HCT116 (cell line): Measurements from ENCODE around the gene MACF1. TPM values are rescaled to one million over a fixed set of nuclear protein-coding genes. Genes with fewer than 3 reads are reported as not detected.

Experiments used
- ATAC-seq: fragments of 200-7000 bp; cut with Tn5 transposase; 2 replicates; pipeline ENCODE4 v1.9.1; 2020; ENCODE audit warnings: mild to moderate bottlenecking, moderate library complexity
- BruUV-seq: library from RNA; stranded (reverse); fragments of 400-500 nt; replicated peaks from 2 replicates; lab custom pipeline; 2021; lab: Mats Ljungman, UMichigan
- CTCF ChIA-PET: fragments of 300-600 bp; sonication (Branson Sonifier 250); formaldehyde crosslinking; loops from one replicate; lab custom pipeline; 2021; ENCODE audit warnings: antibody characterized with exemption; lab: Charles Lee
- POLR2A ChIA-PET: fragments of 300-600, 350-600 bp; sonication (Branson Sonifier 250); formaldehyde crosslinking; loops from one replicate; lab custom pipeline; 2021; ENCODE audit warnings: antibody characterized with exemption; lab: Charles Lee
- RAD21 ChIA-PET, 2 experiments: fragments of 300-600 bp; sonication (Branson Sonifier 250); formaldehyde crosslinking; loops; one replicate each; lab custom pipeline; 2023; ENCODE audit warnings: low total read pairs in 2 of 2; ENCODE audit not compliant: uncharacterized antibody in 2 of 2, unreplicated experiment in 2 of 2, low non-redundant PET in 1 of 2; lab: Charles Lee
- DNase-seq: peaks from one replicate; pipeline ENCODE4 v3.0.0-alpha.2; 2010; ENCODE audit warnings: low read depth, low spot score
- H2AFZ ChIP-seq: fragments of 200-600 bp; shearing (Covaris generic), sonication (generic); 2 replicates; pipeline ENCODE4 v1.6.1; 2017; ENCODE audit warnings: low read depth, mixed run types, mixed read lengths, antibody characterized with exemption, low read length; ENCODE audit not compliant: poor library complexity, severe bottlenecking
- H3K27ac ChIP-seq: 2 replicates; pipeline ENCODE4 v1.5.1; 2012; ENCODE audit warnings: low read depth, low read length
- H3K27me3 ChIP-seq: fragments of 200-600 bp; sonication (generic); 2 replicates; pipeline ENCODE4 v1.6.1; 2016; ENCODE audit warnings: mixed run types, low read length, mixed read lengths; ENCODE audit not compliant: insufficient read depth
- H3K36me3 ChIP-seq, 2 experiments: fragments of 200-500 bp in 1 of 2; fragments of 200-600 bp in 1 of 2; sonication (Bioruptor generic) in 1 of 2; sonication (generic) in 1 of 2; 2 replicates each; pipeline versions ENCODE4 v1.5.1 to v1.6.1; 2014 to 2016; ENCODE audit warnings: low read length in 2 of 2, inconsistent platforms in 1 of 2, mixed read lengths in 1 of 2, mixed run types in 1 of 2; ENCODE audit not compliant: insufficient read depth in 2 of 2, control insufficient read depth in 1 of 2
- H3K4me1 ChIP-seq, 2 experiments: fragments of 200-600 bp in 1 of 2; sonication (generic) in 1 of 2; 2 replicates each; pipeline versions ENCODE4 v1.5.1 to v1.6.1; 2012 to 2017; ENCODE audit warnings: low read length in 2 of 2, inconsistent platforms in 1 of 2, mild to moderate bottlenecking in 1 of 2, mixed read lengths in 1 of 2, mixed run types in 1 of 2, moderate library complexity in 1 of 2; ENCODE audit not compliant: insufficient read depth in 2 of 2, control insufficient read depth in 1 of 2
- H3K4me2 ChIP-seq: fragments of 200-600 bp; sonication (generic); 2 replicates; pipeline ENCODE4 v1.6.1; 2017; ENCODE audit warnings: mixed run types, low read length, mixed read lengths
- H3K4me3 ChIP-seq, 2 experiments: fragments of 200-600 bp in 1 of 2; sonication (generic) in 1 of 2; replicated peaks in 1 of 2; 2 replicates each; pipeline ENCODE4 v1.5.1; 2011 to 2016; ENCODE audit warnings: low read length in 2 of 2, control low read depth in 1 of 2, low read depth in 1 of 2, mild to moderate bottlenecking in 1 of 2, mixed read lengths in 1 of 2, mixed run types in 1 of 2
- H3K79me2 ChIP-seq: fragments of 200-600 bp; sonication (generic); 2 replicates; pipeline ENCODE4 v1.6.1; 2017; ENCODE audit warnings: mild to moderate bottlenecking, mixed run types, low read length, moderate library complexity, mixed read lengths; ENCODE audit not compliant: insufficient read depth
- H3K9ac ChIP-seq: fragments of 200-600 bp; sonication (generic); 2 replicates; pipeline ENCODE4 v1.6.1; 2016; ENCODE audit warnings: low read length, mixed read lengths
- H3K9me2 ChIP-seq: fragments of 200-600 bp; sonication (generic), shearing (Covaris generic); 2 replicates; pipeline ENCODE4 v1.6.1; 2017; ENCODE audit warnings: mixed run types, mild to moderate bottlenecking, moderate library complexity; ENCODE audit not compliant: insufficient read depth
- H3K9me3 ChIP-seq, 2 experiments: fragments of 200-500 bp in 1 of 2; fragments of 200-600 bp in 1 of 2; sonication (Bioruptor generic) in 1 of 2; sonication (generic) in 1 of 2; 2 replicates each; pipeline ENCODE4 v1.6.1; 2014 to 2017; ENCODE audit warnings: low read length in 2 of 2, mixed read lengths in 2 of 2, inconsistent platforms in 1 of 2, low read depth in 1 of 2, mild to moderate bottlenecking in 1 of 2, mixed run types in 1 of 2, moderate library complexity in 1 of 2; ENCODE audit not compliant: control insufficient read depth in 1 of 2, insufficient read depth in 1 of 2
- H4K20me1 ChIP-seq: fragments of 200-600 bp; sonication (generic), shearing (Covaris generic); 2 replicates; pipeline ENCODE4 v1.6.1; 2017; ENCODE audit warnings: mixed run types, mild to moderate bottlenecking, moderate library complexity; ENCODE audit not compliant: insufficient read depth
- CBX3 ChIP-seq: IDR thresholded peaks from 2 replicates; pipeline ENCODE4 v1.6.1; 2012; ENCODE audit warnings: low read depth
- CTCF ChIP-seq, 3 experiments: fragments of 200-600 bp in 1 of 3; sonication (generic) in 1 of 3; IDR thresholded peaks in 2 of 3; conservative IDR thresholded peaks in 1 of 3; 2 replicates each; pipeline ENCODE4 v1.5.1; 2012 to 2017; ENCODE audit warnings: low read depth in 2 of 3, low read length in 2 of 3, antibody characterized with exemption in 1 of 3, borderline replicate concordance in 1 of 3, control low read depth in 1 of 3, mild to moderate bottlenecking in 1 of 3, mixed read lengths in 1 of 3, mixed run types in 1 of 3, moderate library complexity in 1 of 3; ENCODE audit not compliant: insufficient read depth in 1 of 3
- EGR1 ChIP-seq: IDR thresholded peaks from 2 replicates; pipeline ENCODE4 v1.6.1; 2012; ENCODE audit warnings: low read depth
- ELF1 ChIP-seq: IDR thresholded peaks from 2 replicates; pipeline ENCODE4 v1.6.1; 2012; ENCODE audit warnings: low read depth, borderline replicate concordance
- EZH2phosphoT487 ChIP-seq: fragments of 200-600 bp; IDR thresholded peaks from 2 replicates; pipeline ENCODE4 v1.6.1; 2018; ENCODE audit warnings: antibody characterized with exemption, borderline replicate concordance
- RAD21 ChIP-seq: IDR thresholded peaks from 2 replicates; pipeline ENCODE4 v1.6.1; 2012; ENCODE audit warnings: low read depth, mild to moderate bottlenecking
- REST ChIP-seq: IDR thresholded peaks from 2 replicates; pipeline ENCODE4 v1.6.1; 2012; ENCODE audit warnings: low read depth
- YY1 ChIP-seq: IDR thresholded peaks from 2 replicates; pipeline ENCODE4 v1.6.1; 2011; ENCODE audit warnings: low read length, low read depth, moderate library complexity, mild to moderate bottlenecking; ENCODE audit not compliant: insufficient replicate concordance; ENCODE audit errors: extremely low read depth
- ZBTB33 ChIP-seq: IDR thresholded peaks from 2 replicates; pipeline ENCODE4 v1.6.1; 2011; ENCODE audit warnings: mild to moderate bottlenecking, low read length, moderate library complexity; ENCODE audit not compliant: insufficient replicate concordance; ENCODE audit errors: extremely low read depth
- intact Hi-C: fragments of 100-400 bp; cut with micrococcal nuclease; formaldehyde crosslinking; loops from 2 replicates; pipeline ENCODE4 v1.10.0; 2022
- total RNA-seq: library from RNA; stranded (reverse); gene quantifications from one replicate; pipeline ENCODE4 v1.2.1, GENCODE V29; 2021; ENCODE audit not compliant: unreplicated experiment

The MACF1 gene
- total RNA-seq, 1 experiment from 2014 or later, result 146 TPM

GRCh38 chr1:39370602-39371001 lies 166.1 kb downstream of the MACF1 start:
- CTCF ChIA-PET, result no interaction called here
- no peak overlapping the region for H3K4me2 ChIP-seq
- no peaks in the 10 kb centered on the region for H3K4me1 ChIP-seq

More at GRCh38 chr1:39370602-39371001, 166.1 kb downstream of the MACF1 start:
- ATAC-seq (no peak), DNase-seq (no peak)
- TF ChIP-seq ELF1 (no peak), CTCF (IDR thresholded peaks at IDR 0.05 in 2 of 3, conservative IDR thresholded peaks at IDR 0.05 in 1 of 3; ENCODE audit: borderline replicate concordance in 1 of 3, insufficient read depth in 1 of 3, low read depth in 2 of 3, low read length in 2 of 3) (no peak), ZBTB33 (no peak), CBX3 (no peak), EZH2phosphoT487 (no peak), RAD21 (no peak), EGR1 (no peak), REST (no peak), YY1 (no peak)
- no peak overlapping the region for H2AFZ ChIP-seq
- H3K4me3 ChIP-seq, result no peak overlapping the region
- no peaks in the 10 kb centered on the region for H3K9me2 ChIP-seq
- no peak overlapping the region for H3K27ac ChIP-seq
- intact Hi-C loops, result no loop called here
- ChIA-PET POLR2A (interaction anchor here (1.2 kb wide), 1 partner anchor 21 kb away, joined by 3 read pairs; no protein-coding TSS in a partner anchor), RAD21 (no interaction called here)
- H3K79me2 ChIP-seq, result no peaks in the 10 kb centered on the region
- BruUV-seq, result no TSS peak
- peaks cover 4 to 9% of the 10 kb centered on the region in 2 experiments; a peak in 2 of 4 replicates for H3K36me3 ChIP-seq
- H4K20me1 ChIP-seq, result no peaks in the 10 kb centered on the region
- H3K9me3 ChIP-seq, result no peaks in the 10 kb centered on the region
- H3K27me3 ChIP-seq, result no peaks in the 10 kb centered on the region
- H3K9ac ChIP-seq, result no peak overlapping the region
